Psoas muscle (tissue), 8 donors: ENCODE results near the gene FREM3. TPM values are rescaled to one million over a fixed set of nuclear protein-coding genes. Genes with fewer than 3 reads are reported as not detected.
A peak's percentile ranks its signal among the peaks of the same experiment; 100 is the strongest.

Experiments used
- ATAC-seq, 4 donors: fragments of 200-7000 bp; cut with Tn5 transposase; one replicate each; pipeline ENCODE4 v1.9.1; 2020; ENCODE audit warnings: moderate library complexity in 3 of 4, mild to moderate bottlenecking in 2 of 4
- DNase-seq, 2 donors: peaks; one replicate each; pipeline ENCODE4 v3.0.0-alpha.2; 2020
- H3K27ac ChIP-seq: fragments of 200-600 bp; one replicate; pipeline ENCODE4 v1.8.0; 2022
- H3K27me3 ChIP-seq, 3 donors: fragments of 200-600 bp in 1 of 3; one replicate each; pipeline versions ENCODE4 v1.6.1 to v1.8.0; 2013 to 2022; ENCODE audit warnings: low read length in 2 of 3, mild to moderate bottlenecking in 2 of 3, moderate library complexity in 1 of 3; ENCODE audit not compliant: insufficient read depth in 3 of 3
- H3K36me3 ChIP-seq, 2 donors: fragments of 200-600 bp in 1 of 2; one replicate each; pipeline versions ENCODE4 v1.6.1 to v1.8.0; 2013 to 2022; ENCODE audit warnings: low read depth in 1 of 2, mild to moderate bottlenecking in 1 of 2, moderate library complexity in 1 of 2; ENCODE audit not compliant: insufficient read depth in 1 of 2
- H3K4me1 ChIP-seq: fragments of 200-600 bp; one replicate; pipeline ENCODE4 v1.8.0; 2022
- H3K4me3 ChIP-seq: fragments of 200-600 bp; one replicate; pipeline ENCODE4 v1.8.0; 2022; ENCODE audit warnings: mild to moderate bottlenecking
- H3K9me3 ChIP-seq: fragments of 200-600 bp; one replicate; pipeline ENCODE4 v1.8.0; 2022
- CTCF ChIP-seq: fragments of 200-600 bp; IDR thresholded peaks from one replicate; pipeline ENCODE4 v1.8.0; 2022; ENCODE audit warnings: antibody characterized with exemption
- WGBS, 3 donors: extraction: QIAGEN DNeasy Blood & Tissue Kit; methylation state at CpG; one replicate each; pipeline versions ENCODE4 v1.1.6 to v1.1.7; 2013; 5-methylcytosine and 5-hydroxymethylcytosine counted together
- intact Hi-C, 2 donors: fragments of 100-400 bp; cut with DNase I; formaldehyde crosslinking; loops; one replicate each; pipeline versions ENCODE4 v1.11.0 to v1.14.2; 2022
- polyA plus RNA-seq, 3 donors: library from polyadenylated mRNA; stranded (reverse); fragments of 200-250 nt; gene quantifications; one replicate each; pipeline ENCODE4 v1.2.3, GENCODE V29; 2013
- total RNA-seq, 4 donors: library from RNA; stranded (reverse); fragmentation: NEBNext Ultra II Directional in 2 of 4; extraction: Animal tissue kit (Norgen Biotek cat#: 25700) in 2 of 4; gene quantifications; one replicate each; pipeline versions ENCODE4 v1.2.1 to v1.2.4, GENCODE V29; 2021 to 2023
- donor health status: healthy with polysubstance abuse.
- donor health status: DM: no; HTN: no; CAD: no; lungs with moderate emphysema.
- donor health status: Bipolar disorder and iron deficiency.
- donor health status: healthy.
- donor health status: DM: yes; HTN: yes; CAD: no.
- donor health status: DM: no; HTN: no; CAD: no.
- donor health status: DM: no; HTN: no; CAD: no.
- donor health status: DM: yes; HTN: yes; CAD: no.

The FREM3 gene
- total and polyA plus RNA-seq, 7 donors = 0.01 TPM; not detected in 6

- Histone ChIP-seq H3K9me3 (no peaks in the 10 kb centered on the region), H3K4me1 (no peaks in the 10 kb centered on the region), H3K27me3 (no peaks in the 10 kb centered on the region), H3K36me3 (no peaks in the 10 kb centered on the region), H3K4me3 (no peak overlapping the region), H3K27ac (no peak overlapping the region)
- no peak for TF ChIP-seq CTCF
- intact Hi-C loops = no loop called here
- 93 to 97% (median 97%) methylated on average over 9 of the region's 9 CpGs for WGBS, 3 donors
- DNase-seq = no peak
- no peak for ATAC-seq
These were observed 31.4 kb downstream of the FREM3 start for GRCh38 chr4:143668930-143669552.

GRCh38 chr4:143667461-143667860 is 33.0 kb downstream of the FREM3 start:
- peak overlapping the region; percentile 31 for H3K4me3 ChIP-seq
- ATAC-seq (peak; percentile 65 to 94 (median 88)), DNase-seq (no peak)
- intact Hi-C loops = no loop called here
- WGBS, 3 donors = 1 to 14% (median 4%) methylated on average over 4 of the region's 4 CpGs
- H3K36me3 ChIP-seq = no peaks in the 10 kb centered on the region
- H3K9me3 ChIP-seq = no peaks in the 10 kb centered on the region
- H3K4me1 ChIP-seq = no peaks in the 10 kb centered on the region
- no peak for TF ChIP-seq CTCF
- no peak overlapping the region for H3K27ac ChIP-seq
- H3K27me3 ChIP-seq = no peaks in the 10 kb centered on the region

GRCh38 chr4:143658336-143658735 is 42.1 kb downstream of the FREM3 start:
- Histone ChIP-seq H3K4me3 (no peak overlapping the region), H3K27ac (no peak overlapping the region), H3K9me3 (no peaks in the 10 kb centered on the region), H3K27me3 (no peaks in the 10 kb centered on the region), H3K36me3 (no peaks in the 10 kb centered on the region), H3K4me1 (no peaks in the 10 kb centered on the region)
- intact Hi-C loops = no loop called here
- TF ChIP-seq CTCF = no peak
- DNase-seq (no peak), ATAC-seq (no peak)
- WGBS, 3 donors = 88 to 91% (median 88%) methylated on average over 4 of the region's 4 CpGs

- WGBS, 3 donors = 73 to 87% (median 77%) methylated on average over 1 of the region's 1 CpG
- no peak for TF ChIP-seq CTCF
- ATAC-seq (no peak), DNase-seq (no peak)
- no peaks in the 10 kb centered on the region for H3K9me3 ChIP-seq
- no peak overlapping the region for H3K4me3 ChIP-seq
- no peak overlapping the region for H3K27ac ChIP-seq
- no peaks in the 10 kb centered on the region for H3K36me3 ChIP-seq
- no peaks in the 10 kb centered on the region for H3K4me1 ChIP-seq
- no peaks in the 10 kb centered on the region for H3K27me3 ChIP-seq
- intact Hi-C loops = no loop called here
These were observed 45.9 kb downstream of the FREM3 start for GRCh38 chr4:143654571-143654970.

GRCh38 chr4:143653031-143653430 is 47.4 kb downstream of the FREM3 start:
- no peak for TF ChIP-seq CTCF
- no peaks in the 10 kb centered on the region for H3K36me3 ChIP-seq
- no peak overlapping the region for H3K4me3 ChIP-seq
- DNase-seq (no peak), ATAC-seq (no peak)
- H3K4me1 ChIP-seq = no peaks in the 10 kb centered on the region
- 80 to 90% (median 86%) methylated on average over 3 of the region's 3 CpGs for WGBS, 3 donors
- intact Hi-C loops = no loop called here
- H3K27me3 ChIP-seq = no peaks in the 10 kb centered on the region
- H3K27ac ChIP-seq = no peak overlapping the region
- H3K9me3 ChIP-seq = no peaks in the 10 kb centered on the region
